ENCODE measurements around the gene HOXB4. TPM values are rescaled to one million over a fixed set of nuclear protein-coding genes. Genes with fewer than 3 reads are reported as not detected.

The HOXB4 gene
- polyA plus RNA-seq, 1 of the 3 experiments (the other 2 are of a cell fraction) = 0.03 TPM

DNA sequence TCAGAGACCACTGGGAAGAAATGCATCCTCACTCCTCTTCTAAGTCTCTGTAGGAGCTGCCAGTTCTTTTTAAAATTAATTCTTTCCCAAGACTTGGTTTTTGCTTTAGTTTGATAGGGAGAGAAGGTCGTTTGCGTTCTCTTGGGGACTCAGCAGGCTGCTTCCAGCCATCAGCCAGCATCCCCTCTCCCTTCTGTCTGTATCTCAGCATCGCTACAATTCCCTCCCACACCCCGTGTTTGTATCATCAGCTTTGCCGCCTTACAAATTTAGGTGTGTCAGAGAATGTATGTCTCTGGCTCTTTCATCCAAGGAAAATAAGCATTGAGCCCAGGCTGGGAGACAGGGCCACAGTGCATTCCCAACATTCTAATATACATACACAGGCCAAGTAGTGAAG lies 21.2 kb upstream of the HOXB4 start:
- Histone ChIP-seq H3K27me3 (ENCODE audit: insufficient read depth) (peaks cover 100% of the 10 kb centered on the region), H3K36me3 (replicated peaks in 1 of 2; ENCODE audit: control insufficient read depth in 1 of 2, insufficient read depth in 2 of 2, low read length in 1 of 2) (no peaks in the 10 kb centered on the region)
- POLR2A ChIA-PET = no interaction called here

DNA sequence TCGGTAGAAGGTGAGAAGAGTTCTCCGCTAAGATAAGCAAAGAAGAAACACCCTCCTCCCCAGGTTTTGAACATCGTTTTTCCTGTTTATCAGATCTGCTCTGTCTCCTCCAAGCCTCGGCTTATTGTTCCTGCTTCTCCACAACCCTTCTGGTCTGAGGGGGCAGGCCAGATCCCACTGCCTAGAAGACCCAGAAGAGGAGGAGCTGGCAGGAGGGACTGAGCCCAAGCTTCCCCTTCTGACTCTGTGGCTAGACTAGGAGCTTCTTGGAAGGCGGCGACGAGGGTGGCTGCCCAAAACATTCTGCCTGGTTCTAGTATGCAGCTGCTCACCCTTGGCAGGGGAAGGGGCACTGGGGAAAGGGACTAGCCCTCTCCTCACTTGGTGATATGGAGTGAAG lies 20.6 kb upstream of the HOXB4 start:
- CTCF ChIA-PET = interaction anchor here (0.7 to 1.4 kb wide), 3 partner anchors 12 to 73 kb away, joined by 3 read pairs; no protein-coding TSS in a partner anchor
- Histone ChIP-seq H3K27ac (ENCODE audit: low read depth in 2 of 2, low read length in 1 of 2) (no peak overlapping the region), H3K4me2 (no peak overlapping the region), H3K4me1 (ENCODE audit: control insufficient read depth in 1 of 2, insufficient read depth in 2 of 2, low read depth in 1 of 2, low read length in 1 of 2) (no peaks in the 10 kb centered on the region; a peak in 1 of 4 replicates), H3K36me3 (replicated peaks in 1 of 2; ENCODE audit: control insufficient read depth in 1 of 2, insufficient read depth in 2 of 2, low read length in 1 of 2) (no peaks in the 10 kb centered on the region), H3K9me2 (no peaks in the 10 kb centered on the region), H3F3A (replicated peaks; ENCODE audit: insufficient read depth) (peaks cover 4% of the 10 kb centered on the region), H3K9me3 (no peaks in the 10 kb centered on the region), H3K4me3 (ENCODE audit: low read depth in 2 of 2, low read length in 1 of 2) (no peak overlapping the region), H3K79me2 (ENCODE audit: insufficient read depth) (no peaks in the 10 kb centered on the region), H3K9ac (no peak overlapping the region), H3K27me3 (ENCODE audit: insufficient read depth) (peaks cover 99% of the 10 kb centered on the region), H4K20me1 (ENCODE audit: insufficient read depth) (peaks cover 20% of the 10 kb centered on the region; the same call in 1 of the 2 replicates), H2AFZ (ENCODE audit: low read depth) (no peak overlapping the region)
- 30% methylated on average over 7 of the region's 7 CpGs for WGBS (ENCODE audit: low lambda C conversion rate)
- TF ChIP-seq MXI1 (IDR thresholded peaks at IDR 0.05; ENCODE audit: low read depth, low read length) (no peak), POLR2AphosphoS5 (IDR thresholded peaks at IDR 0.05; ENCODE audit: low read depth, low read length) (no peak), FOSL2 (IDR thresholded peaks at IDR 0.05; ENCODE audit: borderline replicate concordance, low read depth) (no peak), RAD21 (IDR thresholded peaks at IDR 0.05; ENCODE audit: low read length) (no peak), YY1 (IDR thresholded peaks at IDR 0.05; ENCODE audit: low read depth) (no peak), EP300 (IDR thresholded peaks at IDR 0.05; ENCODE audit: borderline replicate concordance in 1 of 2, low read depth in 1 of 2, low read length in 1 of 2) (no peak), TCF12 (IDR thresholded peaks at IDR 0.05) (no peak)
- TF ChIP-seq, protein P1, sequence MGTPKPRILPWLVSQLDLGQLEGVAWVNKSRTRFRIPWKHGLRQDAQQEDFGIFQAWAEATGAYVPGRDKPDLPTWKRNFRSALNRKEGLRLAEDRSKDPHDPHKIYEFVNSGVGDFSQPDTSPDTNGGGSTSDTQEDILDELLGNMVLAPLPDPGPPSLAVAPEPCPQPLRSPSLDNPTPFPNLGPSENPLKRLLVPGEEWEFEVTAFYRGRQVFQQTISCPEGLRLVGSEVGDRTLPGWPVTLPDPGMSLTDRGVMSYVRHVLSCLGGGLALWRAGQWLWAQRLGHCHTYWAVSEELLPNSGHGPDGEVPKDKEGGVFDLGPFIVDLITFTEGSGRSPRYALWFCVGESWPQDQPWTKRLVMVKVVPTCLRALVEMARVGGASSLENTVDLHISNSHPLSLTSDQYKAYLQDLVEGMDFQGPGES (IDR thresholded peaks at IDR 0.05; ENCODE audit: low read depth, low read length) = no peak
- TF ChIP-seq, protein P2, sequence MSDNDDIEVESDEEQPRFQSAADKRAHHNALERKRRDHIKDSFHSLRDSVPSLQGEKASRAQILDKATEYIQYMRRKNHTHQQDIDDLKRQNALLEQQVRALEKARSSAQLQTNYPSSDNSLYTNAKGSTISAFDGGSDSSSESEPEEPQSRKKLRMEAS (IDR thresholded peaks at IDR 0.05; ENCODE audit: low read depth) = no peak
- POLR2A ChIA-PET = no interaction called here
- DNase-seq = no peak

More for the DNA sequence above, 21.2 kb upstream of the HOXB4 start:
- Histone ChIP-seq H3F3A (replicated peaks; ENCODE audit: insufficient read depth) (peaks cover 1% of the 10 kb centered on the region), H3K9ac (no peak overlapping the region), H4K20me1 (ENCODE audit: insufficient read depth) (peaks cover 20% of the 10 kb centered on the region; the same call in 1 of the 2 replicates), H3K4me2 (no peak overlapping the region), H3K9me3 (no peaks in the 10 kb centered on the region), H2AFZ (ENCODE audit: low read depth) (no peak overlapping the region), H3K4me3 (ENCODE audit: low read depth in 2 of 2, low read length in 1 of 2) (no peak overlapping the region), H3K9me2 (no peaks in the 10 kb centered on the region), H3K4me1 (ENCODE audit: control insufficient read depth in 1 of 2, insufficient read depth in 2 of 2, low read depth in 1 of 2, low read length in 1 of 2) (no peaks in the 10 kb centered on the region; a peak in 1 of 4 replicates), H3K79me2 (ENCODE audit: insufficient read depth) (no peaks in the 10 kb centered on the region), H3K27ac (ENCODE audit: low read depth in 2 of 2, low read length in 1 of 2) (no peak overlapping the region)
- no peak for TF ChIP-seq RAD21 (IDR thresholded peaks at IDR 0.05; ENCODE audit: low read length)
- TF ChIP-seq JUND (IDR thresholded peaks at IDR 0.05) = no peak
- WGBS (ENCODE audit: low lambda C conversion rate) = 13% methylated on average over 5 of the region's 5 CpGs
- DNase-seq = no peak
- CTCF ChIA-PET = interaction anchor here (0.7 to 1.4 kb wide), 3 partner anchors 13 to 72 kb away, joined by 3 read pairs; no protein-coding TSS in a partner anchor

Measured in SK-N-SH (cell line).